Measurements from ENCODE around the gene PABPN1L. TPM values are rescaled to one million over a fixed set of nuclear protein-coding genes. Genes with fewer than 3 reads are reported as not detected.

PABPN1L gene
- polyA plus RNA-seq, 2 donors: 0.04 to 0.14 TPM

GRCh38 chr16:88879788-88880055 lies 13.3 kb upstream of the PABPN1L start:
- H3K9me3 ChIP-seq (ENCODE audit: control insufficient read depth in 2 of 2, insufficient read depth in 1 of 2, low read depth in 1 of 2, low read length in 1 of 2): peaks cover 0 to 5% of the 10 kb centered on the region in 2 donors
- H3K4me3 ChIP-seq (ENCODE audit: low read depth in 1 of 2, low read length in 2 of 2): no peak overlapping the region
- H3K4me1 ChIP-seq (ENCODE audit: control insufficient read depth in 2 of 2, insufficient read depth in 2 of 2, low read length in 1 of 2): peaks cover 0 to 32% of the 10 kb centered on the region in 2 donors
- WGBS, 2 donors: 58 to 71% methylated on average over 11 of the region's 11 CpGs
- H3K27me3 ChIP-seq (ENCODE audit: control insufficient read depth in 1 of 2, insufficient read depth in 2 of 2, low read length in 2 of 2): no peaks in the 10 kb centered on the region
- H3K36me3 ChIP-seq (ENCODE audit: control insufficient read depth in 2 of 2, insufficient read depth in 2 of 2, low read length in 1 of 2): peaks cover 0 to 11% of the 10 kb centered on the region in 2 donors
- no peak overlapping the region for H3K27ac ChIP-seq (ENCODE audit: low read depth in 2 of 2, low read length in 1 of 2)

- Histone ChIP-seq H3K9me3 (ENCODE audit: control insufficient read depth in 2 of 2, insufficient read depth in 1 of 2, low read depth in 1 of 2, low read length in 1 of 2) (peaks cover 0 to 5% of the 10 kb centered on the region in 2 donors), H3K36me3 (ENCODE audit: control insufficient read depth in 2 of 2, insufficient read depth in 2 of 2, low read length in 1 of 2) (peaks cover 0 to 8% of the 10 kb centered on the region in 2 donors)
- 77 to 87% methylated on average over 45 of the region's 45 CpGs for WGBS, 2 donors
Measured at GRCh38 chr16:88878967-88879787, 12.7 kb upstream of the PABPN1L start.

GRCh38 chr16:88878356-88878755 lies 11.9 kb upstream of the PABPN1L start:
- WGBS, 2 donors: 95 to 97% methylated on average over 16 to 20 of the region's 20 CpGs
- H3K27ac ChIP-seq (ENCODE audit: low read depth in 2 of 2, low read length in 1 of 2): no peak overlapping the region
- H3K36me3 ChIP-seq (ENCODE audit: control insufficient read depth in 2 of 2, insufficient read depth in 2 of 2, low read length in 1 of 2): peaks cover 0 to 8% of the 10 kb centered on the region in 2 donors
- peaks cover 0 to 5% of the 10 kb centered on the region in 2 donors for H3K9me3 ChIP-seq (ENCODE audit: control insufficient read depth in 2 of 2, insufficient read depth in 1 of 2, low read depth in 1 of 2, low read length in 1 of 2)
- no peaks in the 10 kb centered on the region for H3K27me3 ChIP-seq (ENCODE audit: control insufficient read depth in 1 of 2, insufficient read depth in 2 of 2, low read length in 2 of 2)
- H3K4me1 ChIP-seq (ENCODE audit: control insufficient read depth in 2 of 2, insufficient read depth in 2 of 2, low read length in 1 of 2): peaks cover 0 to 32% of the 10 kb centered on the region in 2 donors
- no peak overlapping the region for H3K4me3 ChIP-seq (ENCODE audit: low read depth in 1 of 2, low read length in 2 of 2)

More at GRCh38 chr16:88878967-88879787, 12.7 kb upstream of the PABPN1L start:
- Histone ChIP-seq H3K27ac (ENCODE audit: low read depth in 2 of 2, low read length in 1 of 2) (no peak overlapping the region), H3K4me1 (ENCODE audit: control insufficient read depth in 2 of 2, insufficient read depth in 2 of 2, low read length in 1 of 2) (peaks cover 0 to 32% of the 10 kb centered on the region in 2 donors), H3K27me3 (ENCODE audit: control insufficient read depth in 1 of 2, insufficient read depth in 2 of 2, low read length in 2 of 2) (no peaks in the 10 kb centered on the region), H3K4me3 (ENCODE audit: low read depth in 1 of 2, low read length in 2 of 2) (no peak overlapping the region)

- Histone ChIP-seq H3K36me3 (ENCODE audit: control insufficient read depth in 2 of 2, insufficient read depth in 2 of 2, low read length in 1 of 2) (peaks cover 0 to 8% of the 10 kb centered on the region in 2 donors), H3K27me3 (ENCODE audit: control insufficient read depth in 1 of 2, insufficient read depth in 2 of 2, low read length in 2 of 2) (no peaks in the 10 kb centered on the region), H3K27ac (ENCODE audit: low read depth in 2 of 2, low read length in 1 of 2) (no peak overlapping the region), H3K9me3 (ENCODE audit: control insufficient read depth in 2 of 2, insufficient read depth in 1 of 2, low read depth in 1 of 2, low read length in 1 of 2) (peaks cover 0 to 5% of the 10 kb centered on the region in 2 donors), H3K4me1 (ENCODE audit: control insufficient read depth in 2 of 2, insufficient read depth in 2 of 2, low read length in 1 of 2) (peaks cover 0 to 28% of the 10 kb centered on the region in 2 donors), H3K4me3 (ENCODE audit: low read depth in 1 of 2, low read length in 2 of 2) (no peak overlapping the region)
- WGBS, 2 donors: 81 to 85% methylated on average over 20 of the region's 20 CpGs
Measured at GRCh38 chr16:88877564-88878289, 11.3 kb upstream of the PABPN1L start.

GRCh38 chr16:88876942-88877526 lies 10.6 kb upstream of the PABPN1L start:
- Histone ChIP-seq H3K27ac (ENCODE audit: low read depth in 2 of 2, low read length in 1 of 2) (no peak overlapping the region), H3K36me3 (ENCODE audit: control insufficient read depth in 2 of 2, insufficient read depth in 2 of 2, low read length in 1 of 2) (peaks cover 0 to 6% of the 10 kb centered on the region in 2 donors), H3K9me3 (ENCODE audit: control insufficient read depth in 2 of 2, insufficient read depth in 1 of 2, low read depth in 1 of 2, low read length in 1 of 2) (no peaks in the 10 kb centered on the region), H3K27me3 (ENCODE audit: control insufficient read depth in 1 of 2, insufficient read depth in 2 of 2, low read length in 2 of 2) (no peaks in the 10 kb centered on the region), H3K4me1 (ENCODE audit: control insufficient read depth in 2 of 2, insufficient read depth in 2 of 2, low read length in 1 of 2) (peaks cover 0 to 21% of the 10 kb centered on the region in 2 donors), H3K4me3 (ENCODE audit: low read depth in 1 of 2, low read length in 2 of 2) (no peak overlapping the region)
- 76 to 82% methylated on average over 26 to 33 of the region's 33 CpGs for WGBS, 2 donors

- no peak overlapping the region for H3K4me3 ChIP-seq (ENCODE audit: low read depth in 1 of 2, low read length in 2 of 2)
- 94% methylated on average over 22 of the region's 22 CpGs for WGBS, 2 donors
- H3K9me3 ChIP-seq (ENCODE audit: control insufficient read depth in 2 of 2, insufficient read depth in 1 of 2, low read depth in 1 of 2, low read length in 1 of 2): no peaks in the 10 kb centered on the region
- no peaks in the 10 kb centered on the region for H3K27me3 ChIP-seq (ENCODE audit: control insufficient read depth in 1 of 2, insufficient read depth in 2 of 2, low read length in 2 of 2)
- H3K36me3 ChIP-seq (ENCODE audit: control insufficient read depth in 2 of 2, insufficient read depth in 2 of 2, low read length in 1 of 2): peaks cover 0 to 6% of the 10 kb centered on the region in 2 donors
- peaks cover 0 to 14% of the 10 kb centered on the region in 2 donors for H3K4me1 ChIP-seq (ENCODE audit: control insufficient read depth in 2 of 2, insufficient read depth in 2 of 2, low read length in 1 of 2)
- no peak overlapping the region for H3K27ac ChIP-seq (ENCODE audit: low read depth in 2 of 2, low read length in 1 of 2)
Measured at GRCh38 chr16:88875703-88876234, 9.3 kb upstream of the PABPN1L start.

- Histone ChIP-seq H3K4me3 (ENCODE audit: low read depth in 1 of 2, low read length in 2 of 2) (no peak overlapping the region), H3K4me1 (ENCODE audit: control insufficient read depth in 2 of 2, insufficient read depth in 2 of 2, low read length in 1 of 2) (peaks cover 0 to 11% of the 10 kb centered on the region in 2 donors), H3K36me3 (ENCODE audit: control insufficient read depth in 2 of 2, insufficient read depth in 2 of 2, low read length in 1 of 2) (peaks cover 0 to 6% of the 10 kb centered on the region in 2 donors), H3K9me3 (ENCODE audit: control insufficient read depth in 2 of 2, insufficient read depth in 1 of 2, low read depth in 1 of 2, low read length in 1 of 2) (no peaks in the 10 kb centered on the region), H3K27me3 (ENCODE audit: control insufficient read depth in 1 of 2, insufficient read depth in 2 of 2, low read length in 2 of 2) (no peaks in the 10 kb centered on the region), H3K27ac (ENCODE audit: low read depth in 2 of 2, low read length in 1 of 2) (no peak overlapping the region)
- 92% methylated on average over 34 of the region's 34 CpGs for WGBS, 2 donors
Measured at GRCh38 chr16:88874938-88875599, 8.6 kb upstream of the PABPN1L start.

- Histone ChIP-seq H3K36me3 (ENCODE audit: control insufficient read depth in 2 of 2, insufficient read depth in 2 of 2, low read length in 1 of 2) (no peaks in the 10 kb centered on the region), H3K27me3 (ENCODE audit: control insufficient read depth in 1 of 2, insufficient read depth in 2 of 2, low read length in 2 of 2) (no peaks in the 10 kb centered on the region), H3K27ac (ENCODE audit: low read depth in 2 of 2, low read length in 1 of 2) (no peak overlapping the region), H3K4me1 (ENCODE audit: control insufficient read depth in 2 of 2, insufficient read depth in 2 of 2, low read length in 1 of 2) (no peaks in the 10 kb centered on the region), H3K4me3 (ENCODE audit: low read depth in 1 of 2, low read length in 2 of 2) (no peak overlapping the region), H3K9me3 (ENCODE audit: control insufficient read depth in 2 of 2, insufficient read depth in 1 of 2, low read depth in 1 of 2, low read length in 1 of 2) (no peaks in the 10 kb centered on the region)
- WGBS, 2 donors: 73 to 75% methylated on average over 25 of the region's 25 CpGs
Measured at GRCh38 chr16:88872650-88873331, 6.3 kb upstream of the PABPN1L start.
